GM18867 (cell line): ENCODE results near the gene KCNN2.
"Not testable (repeated sequence)": the region's sequence is repeated elsewhere in the genome, so short reads cannot be mapped to it uniquely, and the experiment has no call there.

Experiments used
- ATAC-seq: cut with Tn5 transposase; IDR thresholded peaks from one replicate; pipeline ENCODE4 v1.9.1; 2021; ENCODE audit warnings: mild to moderate bottlenecking, moderate library complexity; ENCODE audit not compliant: unreplicated experiment

KCNN2 gene

DNA sequence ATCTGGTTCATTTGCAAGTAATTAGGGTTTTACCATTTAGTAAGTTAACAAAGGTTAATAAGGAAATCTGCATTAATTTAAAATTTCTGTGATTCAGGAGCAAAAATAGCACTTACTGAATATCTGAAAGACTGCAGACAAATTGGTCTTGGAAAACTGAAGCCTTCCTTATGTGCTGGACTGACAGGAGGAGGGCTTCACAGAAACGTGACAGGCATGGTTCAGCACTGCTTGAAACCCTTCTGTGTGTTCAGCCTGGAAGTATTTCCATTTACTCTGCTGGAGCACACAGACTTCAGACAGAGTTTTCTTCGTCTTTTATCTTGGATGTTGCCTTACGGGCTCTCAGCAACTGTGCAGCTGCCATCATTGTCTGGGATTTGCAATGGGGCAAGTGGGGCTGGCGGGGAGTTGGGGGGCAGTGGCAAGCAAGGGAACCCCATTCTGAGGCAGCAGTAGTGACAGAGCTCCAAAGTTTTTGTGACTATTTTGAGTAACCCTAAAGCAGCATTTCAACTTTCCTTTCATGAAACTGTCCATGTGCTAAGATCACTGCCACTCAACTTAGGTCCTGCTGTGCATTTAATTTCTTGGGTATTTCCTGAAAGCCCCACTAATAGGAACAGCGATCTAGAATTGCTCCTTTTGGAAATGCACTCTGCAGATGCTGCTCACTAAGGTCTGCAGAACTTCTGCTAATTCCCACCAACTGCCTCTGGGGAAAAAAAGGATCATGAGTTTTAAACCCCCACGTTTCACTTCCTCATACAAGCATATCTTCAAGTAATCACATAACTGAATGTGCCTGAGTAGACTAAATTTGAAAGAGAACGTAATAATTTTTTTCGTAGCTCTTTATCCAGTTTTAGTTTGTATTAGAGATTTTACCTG lies 56.6 kb downstream of the KCNN2 start:
- peak; percentile 95 for ATAC-seq

DNA sequence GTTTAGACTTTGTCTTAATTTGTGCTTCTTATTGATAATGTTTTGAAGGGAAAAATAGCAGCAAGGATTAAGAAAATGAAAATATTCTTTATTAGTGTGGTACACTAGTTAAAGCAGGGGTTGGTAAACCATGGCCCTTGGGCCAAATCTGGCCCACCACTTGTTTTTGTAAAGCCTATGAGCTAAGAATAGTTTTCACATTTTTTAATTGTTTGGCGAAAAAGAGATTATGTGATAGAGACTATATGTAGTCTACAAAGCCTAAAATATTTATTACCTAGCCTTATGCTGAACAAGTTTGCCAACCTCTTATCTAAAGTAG lies 57.2 kb downstream of the KCNN2 start:
- ATAC-seq, result peak; percentile 20

DNA sequence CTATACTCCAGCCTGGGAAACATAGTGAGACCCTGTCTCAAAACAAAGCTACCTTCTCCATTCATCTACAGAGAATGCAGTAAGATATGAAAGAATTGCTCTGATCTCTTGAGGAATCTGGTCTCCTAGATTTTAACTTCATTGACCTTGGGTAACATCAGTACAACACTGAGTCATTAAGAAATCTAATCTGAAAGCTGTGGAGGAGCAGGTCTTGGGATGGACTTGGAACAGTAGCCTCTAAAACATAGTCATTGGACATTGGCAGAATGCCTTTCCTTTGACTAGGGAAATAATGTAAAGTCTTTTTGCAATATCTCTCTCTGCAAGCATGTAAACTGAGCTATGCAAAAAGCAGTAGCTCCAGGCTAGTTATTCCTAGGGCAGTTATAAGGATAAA lies 58.1 kb downstream of the KCNN2 start:
- ATAC-seq, result no peak

DNA sequence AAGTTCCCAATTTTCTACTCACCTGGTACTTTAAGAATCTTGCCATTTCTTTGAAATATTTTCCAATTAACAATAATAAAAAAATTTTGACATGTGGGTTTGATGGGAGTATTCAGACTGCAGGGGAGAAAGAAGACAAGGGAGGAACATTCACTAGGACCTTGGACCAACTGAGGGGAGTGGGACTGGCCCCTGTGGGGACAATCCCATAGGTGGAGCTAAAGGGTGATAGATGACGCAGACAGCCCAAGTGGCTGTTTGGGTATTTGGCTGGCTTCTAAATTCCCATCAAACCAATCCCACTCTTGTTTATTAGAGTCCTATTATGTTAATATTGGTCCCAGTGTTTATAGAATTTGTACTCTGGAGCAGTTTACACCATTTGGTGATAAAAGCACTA lies 65.3 kb downstream of the KCNN2 start:
- no peak for ATAC-seq

DNA sequence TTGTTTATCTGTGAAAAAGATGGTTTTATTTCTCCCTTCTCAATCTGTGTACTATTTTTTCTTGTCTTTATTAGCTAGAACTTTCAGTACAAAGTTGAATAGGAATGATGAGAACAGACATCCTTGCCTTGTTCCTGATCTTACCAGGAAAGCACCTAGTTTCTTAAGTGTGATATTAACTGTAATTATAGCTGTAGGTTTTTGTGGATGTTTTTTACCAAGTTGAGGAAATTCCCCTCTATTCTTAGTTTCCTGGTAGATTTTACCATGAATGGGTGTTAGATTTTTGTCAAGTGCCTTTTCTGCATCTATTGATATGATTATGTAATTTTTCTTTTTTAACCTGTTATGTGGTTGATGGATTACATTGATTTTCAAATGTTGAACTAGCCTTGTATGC lies 68.7 kb downstream of the KCNN2 start:
- ATAC-seq, result no peak

DNA sequence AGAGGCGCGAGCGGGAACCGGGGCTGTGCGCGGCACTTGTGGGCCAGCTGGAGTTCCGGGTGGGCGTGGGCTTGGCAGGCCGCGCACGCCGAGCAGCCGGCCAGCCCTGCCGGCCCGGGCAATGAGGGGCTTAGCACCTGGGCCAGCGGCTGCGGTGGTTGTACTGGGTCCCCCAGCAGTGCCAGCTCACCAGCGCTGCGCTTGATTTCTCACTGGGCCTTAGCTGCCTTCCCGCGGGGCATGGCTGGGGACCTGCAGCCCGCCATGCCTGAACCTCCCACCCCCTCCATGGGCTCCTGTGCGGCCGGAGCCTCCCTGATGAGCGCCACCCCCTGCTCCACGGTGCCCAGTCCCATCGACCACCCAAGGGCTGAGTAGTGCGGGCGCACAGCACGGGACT lies 70.8 kb downstream of the KCNN2 start:
- ATAC-seq, result not testable (repeated sequence)

DNA sequence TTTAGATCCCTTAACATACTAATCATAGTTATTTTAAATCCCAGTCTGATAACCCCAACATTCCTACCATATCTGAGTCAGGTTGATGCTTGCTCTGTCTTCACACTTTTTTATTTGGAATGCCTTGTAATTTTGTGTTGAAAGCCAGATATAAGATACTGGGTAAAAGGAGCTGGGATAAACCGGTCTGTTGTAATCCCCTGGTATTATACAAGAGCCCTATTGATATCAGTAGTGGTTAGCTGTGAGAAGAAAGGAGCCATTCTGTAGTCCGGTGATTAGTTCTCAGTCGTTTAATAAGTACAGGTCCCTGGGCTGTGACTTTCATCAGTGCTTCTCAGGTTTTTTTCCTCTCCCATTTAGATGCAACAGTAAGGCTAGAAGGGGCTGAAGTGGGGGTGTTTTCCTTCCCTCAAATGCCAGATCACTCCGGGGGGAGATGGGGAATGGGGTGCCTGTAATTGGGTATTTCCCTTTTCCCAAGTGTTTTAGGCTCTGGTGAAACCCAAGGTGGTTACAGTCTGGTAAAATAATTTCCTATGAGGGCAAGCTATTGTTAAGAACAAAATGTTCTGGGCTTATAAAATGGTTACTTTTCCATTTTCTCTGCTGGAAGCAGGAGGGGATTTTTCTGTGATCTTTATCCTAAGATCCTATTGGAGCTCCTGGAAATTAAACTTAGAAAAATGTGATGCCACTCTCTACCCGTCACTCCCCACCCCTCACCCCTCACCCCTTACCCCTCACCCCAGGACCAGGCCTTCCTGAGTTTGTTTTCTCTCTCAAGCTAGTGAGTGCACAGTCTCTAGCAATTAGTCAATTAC lies 72.7 kb downstream of the KCNN2 start:
- no peak for ATAC-seq

DNA sequence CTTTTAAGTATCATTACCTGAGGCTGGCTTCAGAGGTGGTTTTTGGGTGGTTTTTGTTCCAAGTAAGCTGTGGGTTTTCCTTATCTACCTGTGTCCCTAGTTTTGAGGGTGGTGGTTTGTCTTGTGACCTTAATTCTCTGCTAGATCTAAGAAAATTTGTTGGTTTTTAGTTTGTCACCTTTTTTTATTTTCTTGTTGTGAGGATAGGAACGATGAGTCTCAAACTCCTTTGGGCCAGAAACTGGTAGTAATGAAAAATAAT lies 73.3 kb downstream of the KCNN2 start:
- no peak for ATAC-seq

DNA sequence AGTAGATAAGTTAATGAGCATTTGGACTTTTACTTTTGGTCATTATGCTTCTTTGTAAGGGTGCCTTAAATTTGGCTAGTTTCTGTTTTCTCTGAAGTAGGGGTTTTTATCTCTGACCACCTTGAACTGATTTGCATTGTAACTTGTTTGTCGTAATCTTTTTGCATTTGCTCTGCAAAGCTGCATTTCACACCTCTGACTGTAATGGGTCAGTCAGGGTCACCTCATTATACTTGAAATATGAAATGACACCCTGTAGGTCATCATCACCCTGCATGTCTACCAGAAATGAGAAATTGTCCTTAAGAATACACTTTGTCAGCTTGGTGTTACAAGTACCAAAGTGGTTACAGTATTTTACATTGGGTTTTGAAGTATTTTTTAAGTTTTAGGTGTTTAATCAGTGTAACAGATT lies 74.0 kb downstream of the KCNN2 start:
- ATAC-seq, result peak; percentile 96

DNA sequence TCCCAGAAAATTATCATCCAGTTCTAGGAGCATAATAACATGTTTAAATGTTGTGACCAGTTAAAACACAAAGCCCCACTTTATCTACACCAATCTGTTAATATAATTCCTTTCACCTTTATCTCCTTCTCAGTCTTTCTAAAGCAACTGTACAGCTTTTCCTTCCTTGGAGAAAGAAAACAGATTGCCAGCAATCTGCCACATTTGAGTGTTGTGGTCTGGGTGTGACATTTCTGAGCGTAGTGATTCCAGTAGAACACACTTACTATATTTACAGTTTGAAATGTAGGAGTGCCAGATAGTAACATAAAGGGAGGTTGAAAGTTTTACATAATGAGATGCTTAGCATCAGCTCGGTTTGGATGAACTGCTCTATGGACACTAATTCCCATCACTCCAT lies 76.1 kb downstream of the KCNN2 start:
- no peak for ATAC-seq

DNA sequence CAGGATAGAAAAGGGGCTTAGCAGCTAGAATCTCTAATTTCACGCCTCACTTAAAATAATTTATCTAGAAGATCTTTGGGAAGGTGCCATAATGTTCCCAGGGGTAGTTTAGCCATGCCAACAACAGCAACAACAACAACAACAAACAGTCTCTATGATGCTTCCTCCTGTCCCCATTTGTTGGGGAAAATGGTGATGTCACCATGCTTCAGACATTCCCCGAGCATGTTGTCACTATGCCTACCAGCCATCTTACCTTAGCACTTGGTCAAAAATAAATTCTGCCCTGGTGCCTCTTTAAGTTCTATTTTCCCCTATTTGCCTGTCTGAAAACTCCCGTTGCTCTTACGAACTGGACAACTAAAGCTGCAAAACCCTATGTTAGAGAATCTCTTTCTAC lies 76.6 kb downstream of the KCNN2 start:
- no peak for ATAC-seq

DNA sequence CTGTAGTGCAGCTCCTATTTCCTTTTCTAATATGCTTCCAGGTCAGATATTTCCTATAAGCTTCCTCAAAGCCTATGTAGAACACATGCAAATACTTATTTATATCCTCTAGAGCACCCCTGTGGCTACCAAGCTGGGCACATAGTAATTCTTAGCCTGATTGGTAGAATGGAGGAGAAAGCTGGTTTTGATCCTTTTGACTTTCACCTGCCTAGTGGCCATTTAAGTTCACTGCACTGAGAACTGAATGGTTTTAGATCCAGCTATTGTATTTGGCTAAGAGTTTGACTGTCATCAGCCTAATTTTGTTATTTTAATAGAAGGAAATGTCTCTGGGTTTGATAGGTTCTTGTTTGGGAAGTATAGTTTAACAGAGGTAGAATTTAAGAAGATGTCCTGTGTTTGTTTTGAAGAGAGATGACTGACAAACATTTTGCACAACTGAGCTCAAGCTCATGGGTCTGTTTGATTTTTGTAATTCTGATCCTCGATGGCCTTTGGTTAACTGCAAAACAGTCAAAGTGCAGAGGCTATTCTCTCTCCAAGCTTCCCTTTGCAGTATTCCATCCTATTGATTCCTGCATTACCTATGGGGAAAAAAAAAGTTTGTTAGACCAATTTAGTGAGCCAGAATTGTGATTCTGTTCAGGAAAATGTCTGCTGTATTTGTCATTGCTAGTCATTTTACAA lies 85.4 kb downstream of the KCNN2 start:
- peak; percentile 46 for ATAC-seq

DNA sequence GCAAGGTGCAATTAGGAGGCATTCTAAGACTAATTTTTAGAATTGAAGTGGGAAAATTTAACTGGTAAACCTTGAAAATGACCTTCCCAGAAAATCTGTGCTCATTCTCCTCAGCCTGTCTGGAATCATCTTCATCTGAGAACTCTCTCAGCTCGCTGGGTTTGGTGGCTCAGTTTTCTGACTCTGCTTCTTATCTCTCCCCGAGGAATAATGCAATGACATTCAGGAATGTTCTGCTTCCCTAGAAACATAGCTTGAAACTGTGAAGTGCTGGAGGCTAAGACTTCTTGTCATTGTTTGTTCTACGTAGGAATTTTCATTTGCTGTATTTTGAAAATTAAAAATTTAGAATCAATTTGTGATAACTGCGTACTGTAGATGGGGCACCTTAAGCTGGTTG lies 86.6 kb downstream of the KCNN2 start:
- no peak for ATAC-seq

DNA sequence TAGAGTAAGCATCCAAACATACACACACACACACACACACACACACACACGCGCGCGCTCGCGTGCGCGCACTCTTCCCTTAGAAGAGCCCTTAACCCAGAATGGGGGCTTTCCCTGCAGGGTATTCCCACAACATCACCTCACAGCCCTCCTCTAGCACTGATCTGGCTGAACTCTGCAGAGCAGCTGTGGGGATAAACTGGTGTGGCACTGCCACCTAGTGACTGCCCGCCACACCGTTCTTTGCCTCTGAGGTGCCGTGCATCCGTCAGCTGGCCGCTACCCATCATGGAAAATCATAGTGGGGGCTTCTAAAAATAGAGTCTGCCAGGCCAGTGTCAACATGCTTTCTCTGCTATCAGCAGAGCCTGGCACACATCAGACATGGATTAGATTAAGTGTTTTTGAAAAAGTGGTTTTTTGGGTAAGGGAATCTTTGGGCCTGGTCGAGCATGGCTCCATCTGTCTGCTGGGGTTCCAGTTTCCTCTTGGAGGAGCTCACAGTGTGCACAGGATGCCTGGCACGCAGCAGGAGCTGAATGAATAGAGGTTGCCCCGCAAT lies 88.1 kb downstream of the KCNN2 start:
- peak; percentile 99 for ATAC-seq

DNA sequence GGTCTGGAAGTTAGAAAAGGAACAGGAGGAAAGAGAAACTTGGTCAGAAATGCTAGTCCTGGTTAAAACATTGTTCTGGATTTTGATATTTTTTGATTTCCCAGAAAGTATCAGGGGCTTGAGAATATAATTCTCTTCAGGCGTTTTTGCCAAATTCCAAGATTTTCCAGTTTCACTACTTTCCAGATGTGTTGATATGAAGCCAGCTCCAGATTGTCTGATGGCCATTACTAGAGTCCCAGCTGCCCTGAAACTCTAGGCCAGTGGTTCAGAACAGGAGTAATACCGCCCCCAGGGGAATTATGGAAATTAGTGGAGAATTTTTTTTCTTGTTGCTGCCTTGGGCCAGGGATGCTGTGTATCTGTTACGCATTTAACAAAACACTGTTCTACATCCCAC lies 88.6 kb downstream of the KCNN2 start:
- no peak for ATAC-seq

DNA sequence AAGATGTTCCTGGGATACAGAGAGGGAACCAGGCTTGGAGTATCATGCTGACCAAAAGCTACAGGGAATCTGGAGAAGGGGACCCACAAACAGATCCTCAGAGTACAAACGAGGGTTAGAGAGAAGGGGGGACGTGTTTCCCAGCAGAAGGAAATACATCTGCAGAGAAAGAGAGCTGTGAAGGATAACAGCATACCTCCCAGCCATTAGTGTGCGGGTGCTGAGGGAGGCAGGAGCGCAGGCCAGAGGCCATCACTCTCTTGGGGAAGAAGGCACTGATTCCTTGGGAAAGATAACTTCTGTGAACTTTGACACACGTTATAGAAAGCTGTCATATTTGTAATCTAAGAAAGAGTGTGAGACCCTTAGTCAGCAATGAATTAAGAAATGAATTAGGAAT lies 96.9 kb downstream of the KCNN2 start:
- no peak for ATAC-seq

DNA sequence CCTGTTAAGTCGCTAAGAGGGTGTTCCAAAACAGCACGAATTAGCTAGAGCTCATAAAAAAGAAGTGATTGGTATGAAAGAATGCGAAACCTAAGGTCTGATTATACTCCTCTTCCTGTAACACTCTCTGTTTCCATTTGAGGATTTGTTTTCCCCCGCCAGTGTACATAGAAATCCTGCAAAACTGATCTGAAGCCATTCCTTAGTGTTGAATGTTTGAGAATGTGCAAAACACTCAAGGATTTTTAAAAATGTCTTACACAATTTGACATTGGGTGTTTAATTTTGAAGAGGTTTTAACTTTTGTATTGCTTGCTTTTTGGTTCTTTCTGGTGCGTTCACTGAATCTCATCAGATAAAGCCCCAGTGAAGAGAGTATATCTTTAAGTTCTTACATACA lies 105.3 kb downstream of the KCNN2 start:
- ATAC-seq, result no peak

DNA sequence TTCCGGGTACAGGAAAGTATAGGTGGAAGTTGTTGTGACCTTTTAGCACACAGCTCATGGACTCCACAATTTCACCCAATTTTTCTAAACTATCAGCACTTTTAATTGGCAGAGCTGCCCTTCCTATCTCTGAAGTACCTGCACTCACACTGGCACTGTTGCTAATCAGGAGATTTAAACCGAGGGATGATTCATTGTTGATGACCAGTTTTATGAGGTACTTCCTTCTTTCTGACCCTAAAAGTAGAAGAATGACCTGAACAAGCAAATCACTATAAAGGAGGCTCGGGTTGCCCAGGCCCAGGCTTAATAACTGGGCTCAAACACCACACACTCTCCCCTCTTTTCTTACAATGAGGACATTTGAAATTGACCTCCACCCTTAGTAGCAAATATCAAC lies 105.9 kb downstream of the KCNN2 start:
- no peak for ATAC-seq

DNA sequence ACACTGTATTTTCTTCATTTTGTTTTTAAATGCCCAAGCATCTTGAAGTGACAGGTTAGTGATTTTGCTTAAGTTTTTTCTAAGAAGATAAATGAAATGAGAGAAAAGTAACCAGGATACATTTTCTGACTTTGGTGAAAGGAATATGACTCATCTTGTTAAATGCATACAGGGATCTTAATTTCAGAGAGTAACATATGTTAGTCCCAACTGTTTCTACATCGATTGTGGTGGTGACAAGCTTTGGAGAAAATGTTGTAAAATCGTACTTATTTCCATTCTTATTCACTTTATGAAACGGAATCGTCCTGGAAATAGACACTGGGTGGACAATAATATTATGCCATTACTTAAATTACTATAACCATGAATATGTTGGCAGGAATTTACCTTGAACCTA lies 107.5 kb downstream of the KCNN2 start:
- no peak for ATAC-seq

DNA sequence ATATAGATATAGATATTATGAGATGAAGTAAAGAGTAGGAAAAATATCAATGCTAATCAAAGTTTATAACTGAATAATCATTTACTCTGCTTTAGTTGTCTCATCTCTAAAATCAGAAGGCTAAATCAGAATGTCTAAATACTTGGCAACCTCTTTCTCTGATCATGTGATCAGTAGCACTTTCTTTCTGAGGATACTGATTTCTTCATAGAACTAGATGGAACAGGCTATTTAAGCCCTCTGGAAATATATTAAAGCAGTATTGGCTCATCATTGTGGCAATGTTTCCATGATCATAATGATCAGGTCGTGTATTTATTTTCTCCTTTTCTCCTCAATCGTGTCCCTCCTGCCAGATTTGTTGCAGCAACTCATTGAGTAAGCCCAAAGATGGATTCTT lies 109.7 kb downstream of the KCNN2 start:
- ATAC-seq, result no peak

DNA sequence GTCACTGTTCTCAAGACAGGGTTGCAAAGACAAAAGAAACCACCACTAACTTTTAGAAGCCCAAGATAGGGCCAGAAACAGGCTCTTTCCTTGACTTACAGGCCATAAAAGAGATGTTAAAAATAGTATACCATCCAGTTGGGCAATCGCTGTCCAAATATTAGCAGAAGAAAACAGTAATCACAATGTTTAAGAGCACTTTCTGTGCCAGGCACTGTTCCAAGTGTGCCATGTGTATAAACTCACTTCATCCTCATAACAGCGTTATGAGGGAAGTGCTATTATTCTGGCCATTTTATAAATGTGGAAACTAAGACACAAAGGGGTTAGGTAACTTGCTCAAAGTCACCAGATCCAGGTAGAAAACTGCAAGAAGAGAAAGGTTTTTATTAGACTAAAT lies 111.7 kb downstream of the KCNN2 start:
- no peak for ATAC-seq
